Neural progenitor cell (in vitro differentiated cells): ENCODE results near the gene CAMK1D.

ENCODE experiments used
- CTCF ChIP-seq: fragments of 200-600 bp; sonication (generic); IDR thresholded peaks from 2 replicates; pipeline ENCODE4 v1.5.1; 2017; ENCODE audit warnings: antibody characterized with exemption, mild to moderate bottlenecking
- EZH2 ChIP-seq: fragments of 200-600 bp; sonication (generic); IDR thresholded peaks from 2 replicates; pipeline ENCODE4 v1.6.1; 2017; ENCODE audit warnings: antibody characterized with exemption, mild to moderate bottlenecking, moderate library complexity
- EZH2phosphoT487 ChIP-seq: fragments of 200-600 bp; sonication (generic); IDR thresholded peaks from 2 replicates; pipeline ENCODE4 v1.6.1; 2017; ENCODE audit warnings: antibody characterized with exemption

GRCh38 chr10:12377658-12378290 lies 28.4 kb downstream of the CAMK1D start:
- no peak for TF ChIP-seq CTCF
- no peak for TF ChIP-seq EZH2
- no peak for TF ChIP-seq EZH2phosphoT487
